HG03280 (cell line): ENCODE results near the gene ARL8B.

Experiments used
- ATAC-seq: cut with Tn5 transposase; IDR thresholded peaks from one replicate; pipeline ENCODE4 v1.9.1; 2021; ENCODE audit warnings: mild to moderate bottlenecking, moderate library complexity; ENCODE audit not compliant: unreplicated experiment

Gene ARL8B

DNA sequence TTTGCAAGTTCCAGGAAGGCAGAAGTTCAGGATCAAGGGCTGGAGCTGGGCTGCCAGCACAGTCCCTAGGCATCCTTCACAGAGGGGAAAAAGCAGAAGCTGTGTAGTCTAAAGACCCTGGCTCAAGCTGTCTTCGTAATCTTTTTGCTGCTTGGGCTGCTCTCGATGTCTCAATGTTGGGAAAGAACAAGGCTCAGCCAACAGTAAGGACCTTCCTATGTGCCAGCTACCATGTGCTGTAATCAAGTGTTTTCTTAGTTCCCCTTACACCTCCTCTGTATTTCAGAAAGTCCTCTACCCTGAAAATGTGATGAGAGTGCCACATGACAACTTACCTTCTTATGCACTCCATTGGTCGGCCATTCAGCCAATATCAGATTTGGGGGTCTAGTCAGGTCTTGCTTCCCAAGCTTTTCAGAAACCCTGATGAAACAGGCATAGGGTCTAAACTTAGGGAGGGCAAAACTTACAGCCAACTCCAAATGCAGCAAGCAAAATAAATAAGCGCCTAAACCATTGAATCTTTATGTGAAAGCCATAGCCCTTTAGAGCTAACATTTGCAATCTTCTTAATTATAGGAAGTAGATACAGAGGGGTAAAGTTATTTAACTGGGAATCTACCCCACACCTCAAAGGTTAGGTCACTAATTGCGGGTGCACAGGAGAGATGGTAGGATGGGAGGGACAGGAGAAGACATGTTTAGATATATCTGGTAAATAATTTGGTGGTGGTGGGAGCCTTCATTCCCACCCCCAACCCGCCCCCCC is 64.2 kb downstream of the ARL8B start:
- ATAC-seq, result peak; percentile 10

DNA sequence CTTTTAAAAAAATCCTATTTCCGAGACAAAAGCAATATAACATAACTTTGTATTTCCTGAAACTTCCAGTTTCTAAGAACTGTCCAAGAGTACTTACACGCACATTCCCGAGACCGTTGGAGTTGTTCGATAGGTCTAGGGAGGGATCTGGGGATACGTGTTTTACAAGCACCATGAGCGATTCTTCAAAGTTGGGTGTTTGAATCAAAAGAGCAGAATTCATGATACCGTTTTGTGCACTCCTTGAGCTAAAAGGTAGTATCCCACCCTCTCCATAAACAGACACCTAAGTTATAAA is 64.7 kb downstream of the ARL8B start:
- ATAC-seq, result no peak

DNA sequence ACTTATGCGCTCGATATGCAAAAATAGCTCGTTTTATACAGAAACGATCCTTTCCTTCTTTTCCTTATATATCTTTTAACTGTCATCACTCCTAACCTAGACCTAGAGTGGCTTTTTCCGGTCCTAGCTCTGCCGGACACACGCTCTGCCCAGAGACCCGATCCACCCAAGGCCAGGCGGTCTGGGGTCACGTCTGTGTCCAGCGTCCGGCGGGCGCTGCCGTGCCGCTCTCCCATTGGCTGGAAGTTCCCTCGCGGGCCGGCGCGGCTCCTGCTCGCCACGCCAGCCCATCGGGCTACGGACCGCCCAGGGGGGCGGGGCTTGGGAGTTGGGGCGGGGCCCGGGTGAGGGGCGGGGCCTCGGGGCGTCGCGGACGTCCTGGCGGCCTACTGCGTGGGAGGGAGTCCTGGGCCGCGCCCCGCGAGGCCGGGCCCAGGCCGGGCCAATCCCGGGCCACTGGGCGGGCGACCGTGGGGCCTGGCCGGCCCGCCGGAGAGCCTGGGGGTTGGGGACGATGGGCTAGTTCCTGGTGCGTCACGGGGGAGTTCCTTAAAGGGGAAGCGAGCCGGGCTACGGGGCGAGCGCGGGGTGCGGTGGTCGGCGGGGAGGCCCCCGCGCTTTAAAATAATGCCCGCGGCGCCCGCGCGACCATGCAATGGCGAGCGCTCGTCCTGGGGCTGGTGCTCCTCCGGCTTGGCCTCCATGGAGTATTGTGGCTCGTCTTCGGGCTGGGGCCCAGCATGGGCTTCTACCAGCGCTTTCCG is 65.2 kb downstream of the ARL8B start, which contains the start of gene EDEM1:
EDEM1 (plus strand) TSS at position 552 of the 764 bp plus-strand sequence; CDS start at position 651, 99 bp downstream.
- ATAC-seq, result peak; percentile 83

DNA sequence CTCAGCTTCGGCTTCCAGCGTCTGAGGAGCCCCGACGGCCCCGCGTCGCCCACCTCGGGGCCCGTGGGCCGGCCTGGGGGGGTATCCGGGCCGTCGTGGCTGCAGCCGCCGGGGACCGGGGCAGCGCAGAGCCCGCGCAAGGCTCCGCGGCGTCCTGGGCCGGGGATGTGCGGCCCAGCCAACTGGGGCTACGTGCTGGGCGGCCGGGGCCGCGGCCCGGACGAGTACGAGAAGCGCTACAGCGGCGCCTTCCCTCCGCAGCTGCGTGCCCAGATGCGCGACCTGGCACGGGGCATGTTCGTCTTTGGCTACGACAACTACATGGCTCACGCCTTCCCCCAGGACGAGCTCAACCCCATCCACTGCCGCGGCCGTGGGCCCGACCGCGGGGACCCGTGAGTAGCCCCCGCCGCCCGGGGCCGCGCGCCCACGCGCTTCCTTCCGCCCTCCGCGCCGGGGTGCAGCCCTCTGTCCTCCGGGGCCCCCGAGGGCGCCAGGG is 65.9 kb downstream of the ARL8B start:
- ATAC-seq, result peak; percentile 15

DNA sequence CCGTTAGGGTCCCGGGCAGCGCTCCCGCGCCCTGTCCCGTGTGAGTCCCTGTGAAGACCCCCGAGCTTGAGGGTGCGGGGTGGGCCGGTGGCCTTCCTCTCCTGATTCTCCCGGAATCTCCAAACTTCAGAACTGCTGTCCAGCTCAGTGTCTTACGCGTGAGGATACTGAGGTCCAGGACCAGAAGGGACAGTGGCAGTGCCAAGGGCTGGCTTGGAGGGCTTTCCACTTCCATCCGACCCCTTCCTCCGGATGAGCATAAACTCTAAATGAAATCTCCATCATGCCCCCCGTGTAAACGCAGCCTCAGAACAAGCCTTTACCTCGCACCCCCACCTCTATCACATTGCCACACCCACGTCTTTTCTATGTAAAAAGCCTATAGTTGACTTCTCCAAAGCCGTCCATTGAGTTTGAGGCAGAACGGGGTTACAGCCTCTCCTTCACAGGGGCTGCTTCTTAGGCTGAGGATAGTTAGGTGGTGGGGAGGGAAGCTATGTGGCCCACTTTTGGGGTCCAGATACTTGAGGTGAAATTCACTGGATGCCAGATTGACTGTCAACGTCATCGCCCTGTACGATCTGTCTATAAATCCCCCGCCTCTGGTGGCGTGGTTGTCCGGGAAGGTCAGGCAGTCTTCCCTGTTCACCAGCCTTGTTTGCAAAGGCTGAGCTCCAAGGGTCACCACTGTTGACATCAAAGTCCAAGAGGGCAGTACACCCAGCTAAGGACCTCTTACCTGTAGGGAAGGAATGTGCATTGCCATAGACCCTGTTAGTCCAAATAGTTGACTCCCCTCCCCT is 66.5 kb downstream of the ARL8B start:
- no peak for ATAC-seq

DNA sequence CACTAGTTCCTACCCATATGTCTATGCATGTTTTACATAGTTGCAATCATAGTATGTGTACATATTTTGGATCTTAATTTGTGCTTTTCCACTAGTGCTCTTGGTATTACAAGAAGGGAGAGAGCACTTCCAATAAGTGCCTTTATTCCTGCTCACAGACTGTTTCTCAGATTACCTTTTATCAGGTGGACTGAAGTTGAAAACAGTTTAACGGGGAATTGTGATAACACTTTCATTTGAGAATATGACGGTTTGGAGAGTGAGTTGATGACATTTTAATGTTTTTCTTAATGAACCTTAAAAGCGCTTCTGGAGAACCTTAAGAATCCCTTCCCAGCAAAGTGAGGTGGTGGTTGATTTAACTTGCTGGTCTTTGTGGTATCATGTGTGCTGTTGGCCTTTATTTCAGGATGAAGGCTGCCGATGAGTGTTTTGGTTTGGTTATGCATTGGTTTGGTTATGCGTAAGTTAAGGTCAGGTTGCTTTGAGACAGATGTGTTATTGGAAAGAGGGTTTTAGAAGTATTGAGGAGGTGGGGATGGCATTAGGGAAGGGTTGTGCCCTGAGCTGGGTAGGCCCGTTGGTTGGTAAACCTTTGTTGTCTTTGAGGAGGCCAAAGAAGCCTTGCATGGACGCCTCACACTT is 68.2 kb downstream of the ARL8B start:
- no peak for ATAC-seq

DNA sequence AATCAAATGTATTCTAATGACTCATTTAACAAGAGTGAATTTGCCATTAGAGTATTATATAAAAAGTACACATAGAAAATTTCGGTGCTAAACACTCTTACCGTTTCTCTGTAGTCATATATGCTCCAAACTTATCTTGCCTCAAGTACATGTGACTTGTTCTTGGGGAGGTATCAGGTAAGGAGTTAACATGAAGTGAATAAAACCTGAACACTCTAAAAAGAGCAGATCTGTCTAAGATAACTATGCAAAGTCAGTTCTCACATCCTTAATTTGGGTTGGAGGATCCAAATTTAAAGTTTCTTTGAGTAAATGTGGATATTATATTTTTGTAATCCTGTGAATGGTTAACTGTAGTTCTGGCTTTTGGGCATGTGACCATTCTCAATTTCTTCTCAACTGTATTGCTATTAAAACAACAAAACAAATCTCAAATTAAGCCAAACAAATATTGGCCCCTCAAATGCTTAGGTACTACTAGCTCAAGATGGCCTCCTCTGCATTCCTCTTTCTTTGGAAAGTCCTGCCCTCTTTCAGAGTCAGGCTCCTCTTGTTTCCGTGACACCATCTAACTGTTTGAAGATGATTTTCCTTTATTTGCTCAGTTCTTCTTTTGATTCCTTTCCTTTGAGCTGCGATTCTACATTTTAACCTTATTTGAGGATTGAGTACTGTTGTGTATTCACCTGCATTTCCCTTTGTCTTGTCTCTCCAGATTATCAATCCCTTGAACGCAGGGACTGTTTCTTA is 69.6 kb downstream of the ARL8B start:
- ATAC-seq, result no peak

DNA sequence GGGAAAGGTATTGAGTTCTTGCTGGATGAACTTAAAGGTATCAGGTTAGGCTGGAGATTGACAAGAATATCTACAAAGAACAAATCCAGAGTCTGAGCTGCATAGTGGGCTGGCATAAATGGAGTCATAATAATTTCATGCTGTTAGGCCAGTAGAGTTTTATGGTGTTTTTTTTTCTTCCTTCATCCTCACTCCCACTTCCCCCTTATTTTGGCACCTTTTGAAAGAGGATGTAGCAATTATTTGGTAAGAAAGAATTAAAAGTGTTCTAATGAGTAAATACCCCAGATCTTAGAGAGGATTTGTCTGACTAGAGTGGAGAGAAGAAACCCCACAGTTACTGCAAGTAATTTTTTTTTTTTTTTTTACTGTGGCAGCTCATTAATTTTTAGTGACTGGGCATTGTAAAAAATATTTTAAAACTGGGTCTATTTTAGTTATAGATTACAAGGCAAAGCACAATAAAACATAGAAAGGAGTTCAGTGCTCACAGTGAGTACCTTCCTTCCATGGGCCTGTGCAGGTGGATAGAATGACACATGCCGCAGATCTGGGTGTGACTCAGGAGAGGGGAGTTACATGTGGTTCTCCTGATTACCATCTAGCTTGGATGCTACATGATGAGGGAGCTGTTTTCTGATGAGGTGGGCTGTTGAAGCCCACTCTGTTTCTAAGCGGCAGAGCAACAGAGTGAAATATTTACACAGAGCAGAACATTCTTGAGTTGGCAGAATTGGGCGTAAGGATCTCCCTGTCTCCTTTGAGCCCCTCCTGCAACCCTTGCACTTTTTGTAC is 70.7 kb downstream of the ARL8B start:
- no peak for ATAC-seq

DNA sequence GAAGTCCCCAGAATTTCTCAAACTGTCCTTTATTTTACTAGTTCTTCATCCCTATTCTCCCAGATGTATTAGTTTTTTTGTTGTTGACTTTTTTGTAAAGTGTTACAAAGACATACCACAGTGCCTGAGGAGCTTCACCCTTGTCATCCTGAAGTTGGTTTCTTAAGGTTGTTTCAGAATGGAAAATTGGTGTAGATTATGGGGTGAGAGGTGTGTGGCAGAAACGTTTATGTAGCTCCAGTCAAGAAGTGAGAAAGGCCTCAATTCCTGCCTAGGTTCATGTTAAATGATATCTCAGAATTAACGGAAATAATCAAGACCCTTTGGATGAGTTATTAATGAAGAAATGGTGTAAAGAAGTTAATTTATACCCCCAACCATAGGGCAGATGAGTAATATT is 72.2 kb downstream of the ARL8B start:
- ATAC-seq, result no peak

DNA sequence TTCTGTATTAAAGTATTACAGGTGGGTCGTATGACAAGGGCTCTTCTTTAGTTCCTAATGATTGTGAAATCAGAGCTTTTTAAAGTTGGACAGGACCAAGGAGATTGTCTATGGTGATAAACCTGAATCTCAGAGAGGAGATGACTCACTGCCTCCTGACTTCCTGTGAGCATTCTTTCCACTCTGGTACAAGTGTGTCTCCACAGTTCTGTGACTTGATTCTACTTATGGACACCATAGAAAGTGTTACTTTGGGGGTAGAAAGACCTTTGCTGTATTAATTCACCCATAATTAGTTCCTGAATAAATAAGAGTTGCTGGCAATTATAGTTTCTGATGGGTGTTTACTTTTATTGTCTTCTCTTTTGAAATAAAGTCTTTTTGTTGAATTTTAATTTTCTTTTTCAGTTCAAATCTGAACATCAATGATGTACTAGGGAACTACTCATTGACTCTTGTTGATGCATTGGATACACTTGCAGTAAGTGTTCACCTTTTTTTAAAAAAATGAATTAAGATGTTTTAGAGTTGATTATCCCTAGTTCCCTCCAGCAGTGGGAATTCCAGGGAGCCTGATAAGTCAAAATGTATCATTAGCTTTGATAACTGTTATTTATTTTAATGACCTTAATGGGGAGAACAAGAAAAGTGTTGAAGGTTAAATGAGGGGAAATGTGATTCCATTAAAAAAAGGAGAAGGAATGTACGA is 72.9 kb downstream of the ARL8B start:
- peak; percentile 25 for ATAC-seq

DNA sequence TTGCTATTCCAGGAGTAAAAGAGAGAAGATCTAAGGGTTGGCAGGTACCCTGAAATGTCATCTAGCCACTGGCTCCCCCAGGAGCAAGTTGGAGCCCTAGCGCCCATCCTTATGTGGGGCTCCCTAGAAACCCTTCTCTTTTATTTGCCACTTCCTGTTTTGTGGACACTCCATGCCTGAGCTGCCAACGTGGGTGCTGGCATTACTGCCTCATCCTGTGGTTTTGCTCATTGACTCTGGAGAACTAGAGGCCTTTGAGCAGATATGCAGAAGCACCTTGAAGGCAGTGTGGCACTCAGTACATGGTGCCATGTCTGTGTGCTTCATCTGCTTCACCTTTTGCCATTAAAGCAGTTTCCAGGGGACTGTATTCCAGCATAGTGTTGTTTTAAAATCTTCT is 73.5 kb downstream of the ARL8B start:
- ATAC-seq, result no peak

DNA sequence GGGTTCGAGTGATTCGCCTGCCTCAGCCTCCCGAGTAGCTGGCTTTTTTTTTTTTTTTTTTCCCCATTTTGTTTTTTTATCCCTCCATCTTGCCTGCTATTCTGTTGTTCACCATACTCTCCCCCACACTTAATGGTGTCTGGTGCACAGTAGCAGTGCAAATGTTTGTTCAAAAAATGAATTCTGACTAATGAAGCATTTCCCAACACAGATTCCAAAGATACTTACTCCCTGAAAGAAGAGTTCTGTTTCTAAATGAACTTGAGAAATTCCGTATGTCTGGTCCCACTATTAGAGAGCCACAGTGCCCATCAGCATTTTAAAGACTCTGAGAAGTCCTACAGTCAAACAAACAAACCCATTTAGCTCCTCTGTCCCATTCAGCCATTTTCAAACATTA is 74.9 kb downstream of the ARL8B start:
- ATAC-seq, result no peak

DNA sequence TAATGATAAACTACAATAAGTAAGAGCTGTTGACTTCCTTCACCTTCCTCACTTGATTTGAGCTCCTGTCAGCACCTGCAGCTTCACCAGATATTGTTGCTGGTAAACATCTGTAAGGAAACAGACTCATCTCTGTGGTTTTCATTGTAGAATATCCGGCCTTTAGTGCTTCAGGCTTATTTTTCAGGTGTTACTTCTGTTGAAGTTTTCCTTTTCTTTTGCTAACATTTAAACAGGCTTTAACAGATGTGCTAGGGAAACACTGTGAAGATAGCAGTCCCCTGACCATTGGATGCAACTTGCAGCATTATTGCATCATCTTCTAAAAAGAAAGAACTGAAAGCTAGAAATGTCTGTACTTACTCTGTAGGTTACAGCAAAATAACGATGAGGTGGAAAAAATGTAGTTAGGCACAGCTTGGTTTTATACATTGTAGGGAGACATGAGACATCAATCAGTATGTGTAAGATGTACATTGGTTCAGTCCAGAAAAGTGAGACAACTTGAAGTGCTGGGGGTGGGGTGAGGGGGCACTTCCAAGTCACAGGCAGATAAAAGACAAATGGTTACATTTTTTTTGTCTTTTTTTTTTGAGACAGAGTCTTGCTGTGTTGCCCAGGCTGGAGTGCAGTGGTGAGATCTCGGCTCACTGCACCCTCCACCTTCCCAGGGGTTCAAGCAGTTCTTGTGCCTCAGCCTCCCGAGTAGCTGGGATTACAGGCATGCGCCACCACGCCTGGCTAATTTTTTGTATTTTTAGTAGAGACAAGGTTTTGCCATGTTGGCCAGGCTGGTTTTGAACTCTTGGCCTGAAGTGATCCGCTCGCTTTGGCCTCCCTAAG is 75.6 kb downstream of the ARL8B start:
- ATAC-seq, result peak; percentile 61

DNA sequence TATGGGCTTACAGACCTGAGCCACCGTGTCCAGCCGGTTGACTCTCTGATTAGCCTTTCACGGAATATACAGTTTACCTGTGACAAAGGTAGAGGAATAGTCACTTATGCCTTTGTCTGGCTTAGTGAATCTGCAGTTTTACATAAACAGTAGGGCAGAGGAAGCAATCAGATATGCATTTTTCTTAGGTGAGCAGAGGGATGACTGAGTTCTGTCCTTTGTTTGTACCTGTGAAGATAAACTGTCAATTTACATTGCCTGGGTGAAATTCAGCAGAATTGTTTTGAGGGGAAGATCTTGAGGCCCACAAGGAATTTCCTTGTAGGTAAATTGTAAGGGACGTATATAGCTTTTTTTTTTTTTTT is 76.2 kb downstream of the ARL8B start:
- no peak for ATAC-seq

DNA sequence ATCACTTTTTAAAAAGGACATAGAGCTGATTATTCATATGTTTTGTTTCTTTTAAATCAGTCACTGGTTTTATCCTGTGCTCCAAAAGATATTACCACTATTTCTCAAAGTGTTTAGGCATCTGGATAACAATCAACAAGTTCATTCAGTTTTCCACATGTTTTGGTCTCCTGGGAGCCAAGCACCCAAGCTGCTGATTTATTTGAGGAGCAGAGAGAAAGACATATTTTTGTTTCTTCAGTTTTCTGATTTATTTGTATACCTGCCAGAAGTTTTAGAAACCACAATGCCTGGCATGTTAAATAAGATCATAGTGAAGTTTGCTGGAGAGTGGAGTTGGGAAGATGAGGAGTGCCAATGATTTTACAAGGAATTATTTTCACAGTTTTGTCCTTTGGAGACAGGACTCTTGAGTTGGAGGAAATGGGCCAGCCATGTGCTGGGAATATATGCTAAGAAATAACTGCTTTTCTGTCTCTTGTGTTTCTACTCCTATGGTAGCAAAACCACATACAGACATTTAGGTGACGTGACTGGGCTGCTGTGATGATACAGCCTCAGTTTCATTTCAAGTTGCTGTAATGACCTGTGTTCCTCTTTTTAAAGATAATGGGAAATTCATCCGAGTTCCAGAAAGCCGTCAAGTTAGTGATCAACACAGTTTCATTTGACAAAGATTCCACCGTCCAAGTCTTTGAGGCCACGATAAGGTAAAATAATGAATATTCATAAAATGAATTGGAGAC is 77.1 kb downstream of the ARL8B start:
- ATAC-seq, result peak; percentile 30

DNA sequence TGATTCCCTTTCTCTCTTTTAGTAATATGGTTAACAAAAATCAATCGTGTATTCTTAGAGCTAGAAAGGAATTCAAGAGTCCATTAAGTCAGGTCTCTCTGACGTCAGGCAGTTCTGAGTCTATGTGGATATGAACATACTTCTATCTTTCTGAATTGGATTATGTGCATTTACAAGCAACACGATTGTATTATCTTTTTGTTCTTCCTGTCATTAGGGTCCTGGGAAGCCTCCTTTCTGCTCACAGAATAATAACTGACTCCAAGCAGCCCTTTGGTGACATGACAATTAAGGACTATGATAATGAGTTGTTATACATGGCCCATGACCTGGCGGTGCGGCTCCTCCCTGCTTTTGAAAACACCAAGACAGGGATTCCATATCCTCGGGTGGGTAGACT is 79.4 kb downstream of the ARL8B start:
- ATAC-seq, result no peak

DNA sequence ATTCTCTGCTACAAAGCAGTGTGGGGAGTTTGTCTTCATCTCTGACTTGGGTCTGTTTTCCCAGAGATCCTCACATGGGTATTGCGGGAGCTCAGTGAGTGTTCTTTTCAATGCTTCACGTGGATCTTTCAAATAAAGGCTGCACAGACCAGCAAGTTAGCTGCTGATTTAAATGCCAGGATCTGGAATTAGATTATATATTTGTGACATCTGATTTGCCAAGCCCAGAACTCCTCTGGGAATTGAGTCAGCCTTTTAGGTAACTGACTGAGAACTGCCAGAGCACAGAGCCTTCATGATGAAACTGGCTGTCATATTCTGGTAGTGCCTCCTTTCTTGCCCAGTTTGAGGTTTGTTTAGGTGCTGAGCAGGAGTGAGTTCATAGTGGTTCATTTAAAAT is 80.1 kb downstream of the ARL8B start:
- ATAC-seq, result no peak
